ENCODE data around the gene C4B.

DNA sequence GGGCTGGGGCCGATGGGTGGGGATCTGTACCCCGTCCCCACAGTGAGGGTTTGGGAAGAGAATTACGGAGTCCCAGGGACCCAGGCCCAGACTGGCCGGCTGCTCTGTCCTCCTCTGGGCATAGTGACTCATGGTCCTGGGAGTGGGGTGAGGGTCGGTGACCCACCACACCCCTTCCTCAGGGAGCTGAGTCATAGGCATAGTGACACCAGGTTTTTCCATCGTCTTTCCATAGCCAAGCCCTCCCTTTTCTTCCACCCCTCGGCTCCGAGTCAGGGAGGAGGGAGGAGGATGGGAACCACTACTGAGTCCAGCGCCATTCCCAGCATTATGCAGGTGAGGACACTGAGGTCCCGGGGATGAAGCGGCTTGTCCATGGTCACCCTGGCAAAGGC lies 32.5 kb downstream of the C4B start:
- TF ChIP-seq, protein P1, sequence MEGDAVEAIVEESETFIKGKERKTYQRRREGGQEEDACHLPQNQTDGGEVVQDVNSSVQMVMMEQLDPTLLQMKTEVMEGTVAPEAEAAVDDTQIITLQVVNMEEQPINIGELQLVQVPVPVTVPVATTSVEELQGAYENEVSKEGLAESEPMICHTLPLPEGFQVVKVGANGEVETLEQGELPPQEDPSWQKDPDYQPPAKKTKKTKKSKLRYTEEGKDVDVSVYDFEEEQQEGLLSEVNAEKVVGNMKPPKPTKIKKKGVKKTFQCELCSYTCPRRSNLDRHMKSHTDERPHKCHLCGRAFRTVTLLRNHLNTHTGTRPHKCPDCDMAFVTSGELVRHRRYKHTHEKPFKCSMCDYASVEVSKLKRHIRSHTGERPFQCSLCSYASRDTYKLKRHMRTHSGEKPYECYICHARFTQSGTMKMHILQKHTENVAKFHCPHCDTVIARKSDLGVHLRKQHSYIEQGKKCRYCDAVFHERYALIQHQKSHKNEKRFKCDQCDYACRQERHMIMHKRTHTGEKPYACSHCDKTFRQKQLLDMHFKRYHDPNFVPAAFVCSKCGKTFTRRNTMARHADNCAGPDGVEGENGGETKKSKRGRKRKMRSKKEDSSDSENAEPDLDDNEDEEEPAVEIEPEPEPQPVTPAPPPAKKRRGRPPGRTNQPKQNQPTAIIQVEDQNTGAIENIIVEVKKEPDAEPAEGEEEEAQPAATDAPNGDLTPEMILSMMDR (IDR thresholded peaks at IDR 0.05) = no peak
- no peak for TF ChIP-seq POLR2A (IDR thresholded peaks at IDR 0.05)
